Activated CD8-positive, alpha-beta memory T cell treated with anti-CD3 and anti-CD28 coated beads for 24 hours (primary cell): Measurements from ENCODE around the gene RPS28.
"Not testable (repeated sequence)": the region's sequence is repeated elsewhere in the genome, so short reads cannot be mapped to it uniquely, and the experiment has no call there.

Experiments used
- DNase-seq: peaks from one replicate; pipeline ENCODE4 v3.0.0-alpha.2; 2020

Gene RPS28

GRCh38 chr19:8321067-8321985, at the start of gene RPS28, which contains the start of gene NDUFA7:
RPS28 (plus strand) TSS chr19:8321496; CDS start chr19:8321531, 35 bp downstream.
NDUFA7 (minus strand) TSS chr19:8321375; CDS start chr19:8321358, 17 bp downstream.
- DNase-seq = peak; percentile 99

- DNase-seq = not testable (repeated sequence)
Observed at GRCh38 chr19:8276508-8276907, 44.8 kb upstream of the RPS28 start.

- DNase-seq = not testable (repeated sequence)
Observed at GRCh38 chr19:8291337-8291736, 30.0 kb upstream of the RPS28 start.

- no peak for DNase-seq
Observed at GRCh38 chr19:8302357-8302691, 19.0 kb upstream of the RPS28 start.

- peak; percentile 55 for DNase-seq
Observed at GRCh38 chr19:8302734-8303133, 18.6 kb upstream of the RPS28 start.

GRCh38 chr19:8304841-8305621, 16.3 kb upstream of the RPS28 start:
- peak; percentile 62 for DNase-seq

- peak; percentile 45 for DNase-seq
Observed at GRCh38 chr19:8305798-8306197, 15.5 kb upstream of the RPS28 start.

GRCh38 chr19:8306235-8307054, 14.9 kb upstream of the RPS28 start:
- DNase-seq = peak; percentile 54

- peak; percentile 77 for DNase-seq
Observed at GRCh38 chr19:8307400-8307964, 13.8 kb upstream of the RPS28 start.

- DNase-seq = peak; percentile 95
Observed at GRCh38 chr19:8307965-8308866, 13.1 kb upstream of the RPS28 start, which contains the start of gene CD320. CD320 (minus strand) TSS chr19:8308358; CDS start chr19:8308290, 68 bp downstream.

GRCh38 chr19:8308891-8309291, 12.4 kb upstream of the RPS28 start:
- DNase-seq = no peak

- no peak for DNase-seq
Observed at GRCh38 chr19:8310342-8311055, 10.8 kb upstream of the RPS28 start.

- no peak for DNase-seq
Observed at GRCh38 chr19:8311461-8312260, 9.6 kb upstream of the RPS28 start.

GRCh38 chr19:8314981-8315640, 6.2 kb upstream of the RPS28 start:
- not testable (repeated sequence) for DNase-seq

- no peak for DNase-seq
Observed at GRCh38 chr19:8316351-8317125, 4.8 kb upstream of the RPS28 start.

GRCh38 chr19:8318835-8319234, 2.5 kb upstream of the RPS28 start:
- DNase-seq = not testable (repeated sequence)

- no peak for DNase-seq
Observed at GRCh38 chr19:8319807-8320520, 1.3 kb upstream of the RPS28 start.
